ENCODE results near the gene ALDH4A1. TPM values are rescaled to one million over a fixed set of nuclear protein-coding genes. Genes with fewer than 3 reads are reported as not detected.

ALDH4A1 gene
- total RNA-seq, 1 donor from 2014 or later: 16.6 TPM

GRCh38 chr1:18877282-18877681 is 25.1 kb downstream of the ALDH4A1 start:
- Histone ChIP-seq H3K9me3 (no peaks in the 10 kb centered on the region), H3K4me3 (no peak overlapping the region), H3K27me3 (no peaks in the 10 kb centered on the region), H3K4me1 (no peaks in the 10 kb centered on the region), H3K36me3 (peaks cover 6 to 19% of the 10 kb centered on the region in 2 donors), H3K27ac (no peak overlapping the region)
- no peak for TF ChIP-seq CTCF (IDR thresholded peaks at IDR 0.05)
- intact Hi-C loops (cut with DNase I): loop anchor here (5.0 kb wide), 1 partner anchor 280 kb away; no protein-coding TSS in a partner anchor
- DNase-seq (ENCODE audit: low spot score in 2 of 2): no peak

DNA sequence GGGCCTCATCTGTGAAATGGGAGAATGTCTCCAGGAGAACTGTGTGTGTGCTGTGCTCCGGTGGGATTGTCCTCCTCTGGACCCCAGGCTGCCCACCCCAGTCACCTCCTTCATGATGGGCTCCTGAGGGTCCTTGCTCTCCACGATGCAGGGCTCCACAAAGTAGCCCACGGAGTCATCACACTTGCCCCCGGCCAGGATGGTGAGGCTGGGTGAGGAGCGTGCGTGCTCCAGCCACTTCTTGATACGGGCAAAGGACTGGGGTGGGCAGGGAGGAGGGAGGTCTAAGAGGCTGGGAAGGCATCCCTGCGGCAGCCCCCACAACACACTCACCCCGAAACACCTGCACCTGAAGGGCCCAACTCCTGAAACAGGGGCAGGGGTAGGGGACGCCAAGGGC is 26.1 kb downstream of the ALDH4A1 start:
- H3K4me1 ChIP-seq: no peaks in the 10 kb centered on the region
- H3K9me3 ChIP-seq: no peaks in the 10 kb centered on the region
- DNase-seq (ENCODE audit: low spot score in 2 of 2): no peak
- H3K4me3 ChIP-seq: no peak overlapping the region
- no peak overlapping the region for H3K27ac ChIP-seq
- intact Hi-C loops (cut with DNase I): loop anchor here (5.0 kb wide), 1 partner anchor 279 kb away; no protein-coding TSS in a partner anchor
- H3K36me3 ChIP-seq: peaks cover 6 to 12% of the 10 kb centered on the region in 2 donors
- H3K27me3 ChIP-seq: no peaks in the 10 kb centered on the region
- TF ChIP-seq CTCF (IDR thresholded peaks at IDR 0.05): no peak

DNA sequence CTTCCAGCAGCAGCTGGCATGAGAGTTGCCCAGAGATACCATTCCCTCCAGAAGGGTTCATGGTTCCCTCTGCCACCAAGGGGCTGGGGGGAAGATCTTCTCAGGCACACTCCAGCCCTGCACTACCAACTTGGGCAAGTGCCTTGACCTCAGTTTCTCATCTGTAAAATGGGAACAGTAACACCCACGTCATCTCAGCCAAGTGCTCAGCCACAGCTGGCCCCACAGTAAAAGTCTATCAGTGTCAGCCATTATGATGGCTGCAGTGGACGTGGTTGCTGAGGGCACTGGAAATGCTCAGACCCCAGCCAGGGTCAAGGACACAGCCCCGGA is 26.6 kb downstream of the ALDH4A1 start:
- TF ChIP-seq CTCF (IDR thresholded peaks at IDR 0.05): no peak
- no peak overlapping the region for H3K27ac ChIP-seq
- no peak overlapping the region for H3K4me3 ChIP-seq
- no peaks in the 10 kb centered on the region for H3K9me3 ChIP-seq
- DNase-seq (ENCODE audit: low spot score in 2 of 2): no peak
- peaks cover 6 to 10% of the 10 kb centered on the region in 2 donors for H3K36me3 ChIP-seq
- H3K27me3 ChIP-seq: no peaks in the 10 kb centered on the region
- no peaks in the 10 kb centered on the region for H3K4me1 ChIP-seq
- intact Hi-C loops (cut with DNase I): loop anchor here (5.0 kb wide), 1 partner anchor 278 kb away; no protein-coding TSS in a partner anchor

- intact Hi-C loops (cut with DNase I): loop anchor here (5.0 kb wide), 1 partner anchor 278 kb away; no protein-coding TSS in a partner anchor
- Histone ChIP-seq H3K36me3 (peaks cover 6 to 10% of the 10 kb centered on the region in 2 donors), H3K4me1 (no peaks in the 10 kb centered on the region), H3K4me3 (no peak overlapping the region), H3K27me3 (no peaks in the 10 kb centered on the region), H3K27ac (no peak overlapping the region), H3K9me3 (no peaks in the 10 kb centered on the region)
- DNase-seq (ENCODE audit: low spot score in 2 of 2): peak in 1 of 2 donors; percentile 82
- peak; percentile 59 to 80 (median 76) for TF ChIP-seq CTCF (IDR thresholded peaks at IDR 0.05)
Measured at GRCh38 chr1:18875107-18875795, 27.1 kb downstream of the ALDH4A1 start.

GRCh38 chr1:18874600-18874999 is 27.8 kb downstream of the ALDH4A1 start:
- peaks cover 6 to 10% of the 10 kb centered on the region in 2 donors for H3K36me3 ChIP-seq
- intact Hi-C loops (cut with DNase I): no loop called here
- no peaks in the 10 kb centered on the region for H3K4me1 ChIP-seq
- H3K27ac ChIP-seq: no peak overlapping the region
- H3K4me3 ChIP-seq: no peak overlapping the region
- DNase-seq (ENCODE audit: low spot score in 2 of 2): no peak
- no peaks in the 10 kb centered on the region for H3K27me3 ChIP-seq
- TF ChIP-seq CTCF (IDR thresholded peaks at IDR 0.05): no peak
- no peaks in the 10 kb centered on the region for H3K9me3 ChIP-seq

Measured in ascending aorta (tissue), 2 donors.